Measurements from ENCODE around the gene RARG.

The RARG gene

GRCh38 chr12:53208877-53209463 is 23.0 kb downstream of the RARG start:
- H3K27ac ChIP-seq (ENCODE audit: extremely low read depth, low read depth, low read length), result no peak overlapping the region
- no peaks in the 10 kb centered on the region for H3K4me1 ChIP-seq (ENCODE audit: control insufficient read depth, insufficient read depth, low read length)
- no peak overlapping the region for H3K4me3 ChIP-seq (ENCODE audit: low read depth, low read length)
- peak; percentile 93 for TF ChIP-seq ZNF664 (tag by site-specific recombination; IDR thresholded peaks at IDR 0.05)
- no peak for TF ChIP-seq ZBTB26 (tag by site-specific recombination; optimal IDR thresholded peaks at IDR 0.05)
- ChIA-PET CTCF (interaction anchor here (1.0 to 11.6 kb wide), 6 partner anchors 10 to 112 kb away, joined by 3 to 144 read pairs (median 7); partner anchors contain the start of genes AAAS and ESPL1), POLR2A (no interaction called here)
- no peaks in the 10 kb centered on the region for H3K9me3 ChIP-seq (ENCODE audit: control insufficient read depth, insufficient read depth, low read depth, low read length)
- peaks cover 0 to 29% of the 10 kb centered on the region in 2 experiments; a peak in 1 of 3 replicates for H3K36me3 ChIP-seq (ENCODE audit: control insufficient read depth in 2 of 2, insufficient read depth in 1 of 2, low read length in 2 of 2)

- no peaks in the 10 kb centered on the region for H3K9me3 ChIP-seq (ENCODE audit: control insufficient read depth, insufficient read depth, low read depth, low read length)
- peaks cover 0 to 24% of the 10 kb centered on the region in 2 experiments; a peak in 1 of 3 replicates for H3K36me3 ChIP-seq (ENCODE audit: control insufficient read depth in 2 of 2, insufficient read depth in 1 of 2, low read length in 2 of 2)
- no peak overlapping the region for H3K4me3 ChIP-seq (ENCODE audit: low read depth, low read length)
- no peaks in the 10 kb centered on the region for H3K4me1 ChIP-seq (ENCODE audit: control insufficient read depth, insufficient read depth, low read length)
- H3K27ac ChIP-seq (ENCODE audit: extremely low read depth, low read depth, low read length), result no peak overlapping the region
- ChIA-PET CTCF (interaction anchor here (0.9 to 11.6 kb wide), 8 partner anchors 10 to 143 kb away, joined by 3 to 144 read pairs (median 4); partner anchors contain the start of genes AAAS and ESPL1), POLR2A (no interaction called here)
- no peak for TF ChIP-seq ZNF658 (tag by site-specific recombination; IDR thresholded peaks at IDR 0.05)
- TF ChIP-seq OSR2 (tag by site-specific recombination; IDR thresholded peaks at IDR 0.05), result no peak
- TF ChIP-seq ZNF501 (tag by site-specific recombination; IDR thresholded peaks at IDR 0.05), result no peak
- no peak for TF ChIP-seq SCRT2 (tag by site-specific recombination; IDR thresholded peaks at IDR 0.05)
- TF ChIP-seq ZNF221 (tag by site-specific recombination; IDR thresholded peaks at IDR 0.05; ENCODE audit: borderline replicate concordance), result no peak
- TF ChIP-seq ZNF596 (tag by site-specific recombination; IDR thresholded peaks at IDR 0.05), result no peak
- TF ChIP-seq ZNF280D (tag by site-specific recombination; IDR thresholded peaks at IDR 0.05), result no peak
- no peak for TF ChIP-seq ZBTB11 (tag by site-specific recombination; conservative IDR thresholded peaks at IDR 0.05; ENCODE audit: low read depth)
- no peak for TF ChIP-seq ZNF776 (tag by site-specific recombination; IDR thresholded peaks at IDR 0.05; ENCODE audit: borderline replicate concordance)
- TF ChIP-seq KLF10 (tag by site-specific recombination; IDR thresholded peaks at IDR 0.05), result no peak
- no peak for TF ChIP-seq ZNF146 (tag by site-specific recombination; IDR thresholded peaks at IDR 0.05)
- TF ChIP-seq ZNF280C (tag by site-specific recombination; IDR thresholded peaks at IDR 0.05), result no peak
- no peak for TF ChIP-seq ATF2 (tag by site-specific recombination; IDR thresholded peaks at IDR 0.05; ENCODE audit: low read depth)
- no peak for TF ChIP-seq GLIS1 (tag by site-specific recombination; IDR thresholded peaks at IDR 0.05)
- TF ChIP-seq YY2 (tag by site-specific recombination; IDR thresholded peaks at IDR 0.05), result no peak
- no peak for TF ChIP-seq ZFP37 (tag by site-specific recombination; IDR thresholded peaks at IDR 0.05)
- no peak for TF ChIP-seq AEBP2 (tag by site-specific recombination; IDR thresholded peaks at IDR 0.05; ENCODE audit: borderline replicate concordance)
- no peak for TF ChIP-seq ZNF391 (tag by site-specific recombination; IDR thresholded peaks at IDR 0.05; ENCODE audit: borderline replicate concordance, low read depth)
Measured at GRCh38 chr12:53208435-53208834, 23.6 kb downstream of the RARG start.

All from HEK293 (cell line).